Panc1 (cell line): ENCODE measurements around the gene EXOSC7. TPM values are rescaled to one million over a fixed set of nuclear protein-coding genes. Genes with fewer than 3 reads are reported as not detected.

Source experiments
- ATAC-seq: fragments of 200-7000 bp; cut with Tn5 transposase; 2 replicates; pipeline ENCODE4 v1.9.1; 2020; ENCODE audit warnings: mild to moderate bottlenecking, moderate library complexity
- BruUV-seq: library from RNA; stranded (reverse); fragments of 400-500 nt; replicated peaks from 2 replicates; lab custom pipeline; 2021; lab: Mats Ljungman, UMichigan
- CTCF ChIA-PET: fragments of 300-600 bp; sonication (Branson Sonifier 250); formaldehyde crosslinking; loops from one replicate; lab custom pipeline; 2022; ENCODE audit warnings: antibody characterized with exemption; lab: Charles Lee
- POLR2A ChIA-PET: fragments of 300-600 bp; sonication (Branson Sonifier 250); formaldehyde crosslinking; loops from one replicate; lab custom pipeline; 2022; ENCODE audit warnings: antibody characterized with exemption; lab: Charles Lee
- DNase-seq: peaks from one replicate; pipeline ENCODE4 v3.0.0-alpha.2; 2010; ENCODE audit warnings: low read depth, low spot score
- H3K27ac ChIP-seq: 2 replicates; pipeline ENCODE4 v1.5.1; 2011; ENCODE audit warnings: mild to moderate bottlenecking, low read length, inconsistent platforms
- H3K27me3 ChIP-seq: fragments of 200-500 bp; sonication (Bioruptor generic); 2 replicates; pipeline ENCODE4 v1.6.0; 2014; ENCODE audit warnings: low read length, inconsistent platforms; ENCODE audit not compliant: control insufficient read depth, insufficient read depth
- H3K36me3 ChIP-seq: fragments of 200-500 bp; sonication (Bioruptor generic); 2 replicates; pipeline ENCODE4 v1.5.1; 2014; ENCODE audit warnings: inconsistent platforms, mild to moderate bottlenecking, low read length, moderate library complexity; ENCODE audit not compliant: control insufficient read depth, insufficient read depth
- H3K4me1 ChIP-seq: 2 replicates; pipeline ENCODE4 v1.5.1; 2011; ENCODE audit warnings: inconsistent platforms, mild to moderate bottlenecking, low read length, moderate library complexity; ENCODE audit not compliant: control insufficient read depth, insufficient read depth
- H3K4me3 ChIP-seq, 2 experiments: 2 replicates each; pipeline ENCODE4 v1.5.1; 2011 to 2012; ENCODE audit warnings: low read depth in 2 of 2, low read length in 2 of 2, mild to moderate bottlenecking in 2 of 2, inconsistent platforms in 1 of 2, moderate library complexity in 1 of 2
- H3K9me3 ChIP-seq: fragments of 200-500 bp; sonication (Bioruptor generic); 2 replicates; pipeline ENCODE4 v1.5.1; 2014; ENCODE audit warnings: low read depth, mild to moderate bottlenecking, inconsistent platforms, low read length, moderate library complexity; ENCODE audit not compliant: control insufficient read depth, insufficient read depth
- POLR2AphosphoS5 ChIP-seq: IDR thresholded peaks from 2 replicates; pipeline ENCODE4 v1.6.1; 2012; ENCODE audit warnings: mild to moderate bottlenecking, low read depth, low read length, moderate library complexity
- SIN3A ChIP-seq: IDR thresholded peaks from 2 replicates; pipeline ENCODE4 v1.6.1; 2012; ENCODE audit warnings: low read depth, mild to moderate bottlenecking, low read length, moderate library complexity, borderline replicate concordance; ENCODE audit not compliant: insufficient read depth
- TCF7L2 ChIP-seq: IDR thresholded peaks from 2 replicates; pipeline ENCODE4 v1.6.1; 2011; ENCODE audit warnings: mild to moderate bottlenecking, low read depth, low read length, inconsistent platforms
- in situ Hi-C: cut with HindIII; loops from 2 replicates; pipeline ENCODE4 v1.10.0; 2016; ENCODE audit warnings: low sequenced_read_pairs, low pct_unique_long_range_greater_than_20kb
- intact Hi-C: fragments of 100-400 bp; cut with micrococcal nuclease; formaldehyde crosslinking; loops from one replicate; pipeline ENCODE4 v1.10.0; 2022; ENCODE audit not compliant: unreplicated experiment
- total RNA-seq: library from RNA; stranded (reverse); gene quantifications from one replicate; pipeline ENCODE4 v1.2.1, GENCODE V29; 2021; ENCODE audit not compliant: unreplicated experiment
- TF ChIP-seq, protein P1 (sequence below), 2 experiments: IDR thresholded peaks; 2 replicates each; pipeline ENCODE4 v1.6.1; 2011 to 2012; ENCODE audit warnings: low read depth in 2 of 2, control low read depth in 1 of 2, low read length in 1 of 2, mild to moderate bottlenecking in 1 of 2, moderate library complexity in 1 of 2; ENCODE audit not compliant: insufficient read depth in 1 of 2
- TF ChIP-seq, protein P2 (sequence below): fragments of 450-650 bp; IDR thresholded peaks from 2 replicates; pipeline ENCODE4 v1.5.1; 2017; ENCODE audit warnings: mild to moderate bottlenecking

Gene EXOSC7
- total RNA-seq, 1 experiment from 2014 or later, result 38.4 TPM

DNA sequence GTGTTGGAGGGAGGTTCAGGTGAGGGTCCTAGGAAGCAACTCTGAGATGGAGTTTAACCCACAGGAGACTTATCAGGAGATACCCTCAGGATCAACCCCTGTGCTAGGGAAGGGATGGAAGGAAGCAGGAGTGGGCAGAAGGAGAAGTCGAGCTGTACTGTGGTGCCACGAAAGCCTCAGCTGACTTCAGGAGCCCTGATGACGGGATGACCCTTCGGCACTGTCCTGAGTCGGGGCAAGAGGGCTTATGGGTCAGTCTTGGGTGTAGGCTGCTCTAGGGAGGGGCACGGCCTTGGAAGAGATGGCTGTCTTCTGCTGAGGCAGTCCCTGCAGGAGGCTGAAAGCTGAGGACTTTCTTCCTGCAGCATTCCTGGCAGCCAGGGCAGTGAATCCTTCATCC is 57.7 kb downstream of the EXOSC7 start:
- Histone ChIP-seq H3K9me3 (no peaks in the 10 kb centered on the region), H3K36me3 (no peaks in the 10 kb centered on the region), H3K4me3 (no peak overlapping the region), H3K27me3 (no peaks in the 10 kb centered on the region), H3K4me1 (no peaks in the 10 kb centered on the region), H3K27ac (no peak overlapping the region)
- ChIA-PET CTCF (no interaction called here), POLR2A (no interaction called here)
- TF ChIP-seq SIN3A (no peak), TCF7L2 (no peak), POLR2AphosphoS5 (no peak)
- TF ChIP-seq, protein P1, sequence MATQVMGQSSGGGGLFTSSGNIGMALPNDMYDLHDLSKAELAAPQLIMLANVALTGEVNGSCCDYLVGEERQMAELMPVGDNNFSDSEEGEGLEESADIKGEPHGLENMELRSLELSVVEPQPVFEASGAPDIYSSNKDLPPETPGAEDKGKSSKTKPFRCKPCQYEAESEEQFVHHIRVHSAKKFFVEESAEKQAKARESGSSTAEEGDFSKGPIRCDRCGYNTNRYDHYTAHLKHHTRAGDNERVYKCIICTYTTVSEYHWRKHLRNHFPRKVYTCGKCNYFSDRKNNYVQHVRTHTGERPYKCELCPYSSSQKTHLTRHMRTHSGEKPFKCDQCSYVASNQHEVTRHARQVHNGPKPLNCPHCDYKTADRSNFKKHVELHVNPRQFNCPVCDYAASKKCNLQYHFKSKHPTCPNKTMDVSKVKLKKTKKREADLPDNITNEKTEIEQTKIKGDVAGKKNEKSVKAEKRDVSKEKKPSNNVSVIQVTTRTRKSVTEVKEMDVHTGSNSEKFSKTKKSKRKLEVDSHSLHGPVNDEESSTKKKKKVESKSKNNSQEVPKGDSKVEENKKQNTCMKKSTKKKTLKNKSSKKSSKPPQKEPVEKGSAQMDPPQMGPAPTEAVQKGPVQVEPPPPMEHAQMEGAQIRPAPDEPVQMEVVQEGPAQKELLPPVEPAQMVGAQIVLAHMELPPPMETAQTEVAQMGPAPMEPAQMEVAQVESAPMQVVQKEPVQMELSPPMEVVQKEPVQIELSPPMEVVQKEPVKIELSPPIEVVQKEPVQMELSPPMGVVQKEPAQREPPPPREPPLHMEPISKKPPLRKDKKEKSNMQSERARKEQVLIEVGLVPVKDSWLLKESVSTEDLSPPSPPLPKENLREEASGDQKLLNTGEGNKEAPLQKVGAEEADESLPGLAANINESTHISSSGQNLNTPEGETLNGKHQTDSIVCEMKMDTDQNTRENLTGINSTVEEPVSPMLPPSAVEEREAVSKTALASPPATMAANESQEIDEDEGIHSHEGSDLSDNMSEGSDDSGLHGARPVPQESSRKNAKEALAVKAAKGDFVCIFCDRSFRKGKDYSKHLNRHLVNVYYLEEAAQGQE (IDR thresholded peaks at IDR 0.05; ENCODE audit: insufficient read depth in 1 of 2, low read depth in 2 of 2, low read length in 1 of 2), result no peak
- TF ChIP-seq, protein P2, sequence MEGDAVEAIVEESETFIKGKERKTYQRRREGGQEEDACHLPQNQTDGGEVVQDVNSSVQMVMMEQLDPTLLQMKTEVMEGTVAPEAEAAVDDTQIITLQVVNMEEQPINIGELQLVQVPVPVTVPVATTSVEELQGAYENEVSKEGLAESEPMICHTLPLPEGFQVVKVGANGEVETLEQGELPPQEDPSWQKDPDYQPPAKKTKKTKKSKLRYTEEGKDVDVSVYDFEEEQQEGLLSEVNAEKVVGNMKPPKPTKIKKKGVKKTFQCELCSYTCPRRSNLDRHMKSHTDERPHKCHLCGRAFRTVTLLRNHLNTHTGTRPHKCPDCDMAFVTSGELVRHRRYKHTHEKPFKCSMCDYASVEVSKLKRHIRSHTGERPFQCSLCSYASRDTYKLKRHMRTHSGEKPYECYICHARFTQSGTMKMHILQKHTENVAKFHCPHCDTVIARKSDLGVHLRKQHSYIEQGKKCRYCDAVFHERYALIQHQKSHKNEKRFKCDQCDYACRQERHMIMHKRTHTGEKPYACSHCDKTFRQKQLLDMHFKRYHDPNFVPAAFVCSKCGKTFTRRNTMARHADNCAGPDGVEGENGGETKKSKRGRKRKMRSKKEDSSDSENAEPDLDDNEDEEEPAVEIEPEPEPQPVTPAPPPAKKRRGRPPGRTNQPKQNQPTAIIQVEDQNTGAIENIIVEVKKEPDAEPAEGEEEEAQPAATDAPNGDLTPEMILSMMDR, result no peak
- ATAC-seq (no peak), DNase-seq (no peak)
- BruUV-seq, result no TSS peak
- in situ Hi-C loops (no loop called here), intact Hi-C loops (loop anchor here (10.0 kb wide), 1 partner anchor 631 kb away; no protein-coding TSS in a partner anchor)

DNA sequence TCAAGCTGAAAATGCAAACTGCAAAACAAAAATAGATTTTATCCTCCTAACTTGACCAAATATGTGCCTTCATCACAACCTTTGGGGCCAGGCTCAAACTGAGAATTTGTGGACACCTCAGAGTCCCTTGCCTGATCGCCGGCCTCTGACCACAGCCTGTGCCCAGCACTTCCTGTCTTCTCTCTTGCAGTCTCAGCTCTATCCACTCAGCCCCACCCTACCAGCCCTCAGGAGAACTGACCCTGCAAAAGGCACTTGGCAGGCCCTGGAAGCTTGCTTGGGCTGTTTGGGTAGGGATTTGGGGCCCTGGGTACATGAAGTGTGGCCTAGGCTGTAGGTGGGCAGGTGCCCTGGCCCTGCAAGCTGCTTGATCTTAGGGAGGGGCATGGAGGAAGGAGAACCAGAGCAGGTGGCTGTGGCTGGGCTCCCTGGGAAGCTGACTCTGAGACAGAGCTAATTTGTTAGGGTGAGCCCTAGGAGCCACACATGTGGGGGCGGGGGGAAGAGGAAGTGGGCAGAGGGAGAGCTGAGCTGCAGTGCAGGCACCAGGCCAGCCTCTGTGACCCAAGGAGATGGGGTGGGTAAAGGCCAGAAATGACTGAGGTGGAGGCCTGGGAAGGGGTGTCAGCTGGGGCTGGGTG is 58.7 kb downstream of the EXOSC7 start:
- Histone ChIP-seq H3K36me3 (no peaks in the 10 kb centered on the region), H3K4me1 (no peaks in the 10 kb centered on the region), H3K9me3 (no peaks in the 10 kb centered on the region), H3K27me3 (no peaks in the 10 kb centered on the region), H3K4me3 (no peak overlapping the region), H3K27ac (no peak overlapping the region)
- CTCF ChIA-PET, result interaction anchor here (0.6 kb wide), 1 partner anchor 29 kb away, joined by 3 read pairs; no protein-coding TSS in a partner anchor
- POLR2A ChIA-PET, result no interaction called here
- DNase-seq, result no peak
- intact Hi-C loops, result loop anchor here (10.0 kb wide), 1 partner anchor 630 kb away; no protein-coding TSS in a partner anchor
- ATAC-seq, result no peak
- BruUV-seq, result no TSS peak
- TF ChIP-seq TCF7L2 (no peak), SIN3A (no peak)
- TF ChIP-seq, protein P1 (IDR thresholded peaks at IDR 0.05; ENCODE audit: insufficient read depth in 1 of 2, low read depth in 2 of 2, low read length in 1 of 2), result no peak
- in situ Hi-C loops, result no loop called here
